Fibroblast of mammary gland (primary cell): ENCODE measurements around the gene HIVEP2.
A peak's percentile ranks its signal among the peaks of the same experiment; 100 is the strongest.

ENCODE experiments used
- DNase-seq: peaks from one replicate; pipeline ENCODE4 v3.0.0-alpha.2; 2010; ENCODE audit warnings: low read depth
- H3K4me3 ChIP-seq: 2 replicates; pipeline ENCODE4 v1.5.1; 2011; ENCODE audit warnings: low read depth, mild to moderate bottlenecking, low read length, moderate library complexity; ENCODE audit not compliant: control insufficient read depth
- CTCF ChIP-seq: conservative IDR thresholded peaks from 2 replicates; pipeline ENCODE4 v1.5.1; 2011; ENCODE audit warnings: low read depth, low read length, inconsistent platforms; ENCODE audit not compliant: control insufficient read depth, insufficient read depth

Gene HIVEP2

GRCh38 chr6:142870787-142871415 lies 74.1 kb downstream of the HIVEP2 start:
- DNase-seq = no peak
- no peak overlapping the region for H3K4me3 ChIP-seq
- no peak for TF ChIP-seq CTCF

GRCh38 chr6:142868917-142869316 lies 76.1 kb downstream of the HIVEP2 start:
- no peak for DNase-seq
- H3K4me3 ChIP-seq = no peak overlapping the region
- TF ChIP-seq CTCF = no peak

GRCh38 chr6:142867988-142868812 lies 76.8 kb downstream of the HIVEP2 start:
- no peak overlapping the region for H3K4me3 ChIP-seq
- peak; percentile 58 for DNase-seq
- TF ChIP-seq CTCF = no peak

- TF ChIP-seq CTCF = no peak
- DNase-seq = peak; percentile 47
- no peak overlapping the region for H3K4me3 ChIP-seq
These were observed 77.6 kb downstream of the HIVEP2 start for GRCh38 chr6:142867355-142867801.

GRCh38 chr6:142863981-142864380 lies 81.0 kb downstream of the HIVEP2 start:
- H3K4me3 ChIP-seq = no peak overlapping the region
- no peak for TF ChIP-seq CTCF
- no peak for DNase-seq

- H3K4me3 ChIP-seq = no peak overlapping the region
- no peak for DNase-seq
- no peak for TF ChIP-seq CTCF
These were observed 83.3 kb downstream of the HIVEP2 start for GRCh38 chr6:142861711-142862110.
